ENCODE measurements around the gene ZNF662. TPM values are rescaled to one million over a fixed set of nuclear protein-coding genes. Genes with fewer than 3 reads are reported as not detected.

The ZNF662 gene
- total and polyA plus RNA-seq, 2 of the 8 experiments (the other 6 are each of a cell fraction or from before 2014, with no cell fraction given), result 0.03 TPM; not detected in 1

GRCh38 chr3:42880183-42880582 lies 25.8 kb upstream of the ZNF662 start (continued):
- TF ChIP-seq CHD7 (IDR thresholded peaks at IDR 0.05; ENCODE audit: insufficient replicate concordance, low read length) (no peak), RBBP5 (IDR thresholded peaks at IDR 0.05; ENCODE audit: borderline replicate concordance, low read depth, low read length) (no peak), POU5F1 (IDR thresholded peaks at IDR 0.05; ENCODE audit: low read depth, low read length) (no peak), MAFK (IDR thresholded peaks at IDR 0.05; ENCODE audit: low read depth, low read length) (no peak), JUN (IDR thresholded peaks at IDR 0.05; ENCODE audit: low read depth, low read length) (no peak)
